ENCODE results near the gene COPZ1. TPM values are rescaled to one million over a fixed set of nuclear protein-coding genes. Genes with fewer than 3 reads are reported as not detected.

The COPZ1 gene
- polyA plus RNA-seq, 2 donors = 48.8 to 85.0 TPM

DNA sequence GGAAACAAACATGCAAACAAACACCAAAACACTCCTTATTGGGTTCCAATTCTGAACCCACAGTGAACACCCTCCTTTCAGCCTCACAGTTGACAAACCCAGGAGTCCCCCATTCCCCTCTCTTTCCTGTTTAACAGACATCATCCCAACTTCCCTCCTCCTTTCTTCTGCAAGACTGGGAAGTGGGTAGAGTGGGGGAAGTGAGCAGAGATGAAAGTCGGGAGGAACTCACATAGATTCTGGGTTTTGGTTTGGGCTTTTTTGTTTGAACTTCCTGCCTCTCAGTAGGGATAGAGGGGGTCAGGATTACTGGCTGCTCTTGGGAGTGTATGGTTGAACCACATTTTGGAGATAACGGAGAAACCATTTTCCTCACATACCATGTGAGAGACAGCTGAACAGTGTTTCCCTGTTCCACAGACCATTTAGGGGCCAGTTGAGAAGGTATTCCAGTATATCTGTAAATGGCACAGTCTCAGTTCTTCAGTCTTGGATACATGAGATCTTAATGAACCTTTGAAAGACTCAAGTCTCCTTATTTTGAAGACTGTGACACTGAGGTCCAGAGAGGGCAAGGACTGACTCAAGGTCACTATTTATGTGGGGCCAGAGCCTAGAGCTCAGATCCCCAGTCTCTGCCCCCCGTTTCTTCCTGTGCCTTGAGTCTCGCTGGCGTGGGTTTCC is 43.2 kb downstream of the COPZ1 start:
- H3K27ac ChIP-seq (ENCODE audit: low read depth in 2 of 2, low read length in 1 of 2) = peak overlapping the region in 1 of 2 donors; percentile 39
- peaks cover 0 to 14% of the 10 kb centered on the region in 2 donors for H3K36me3 ChIP-seq (ENCODE audit: control insufficient read depth in 2 of 2, insufficient read depth in 2 of 2, low read length in 1 of 2)
- no peaks in the 10 kb centered on the region for H3K9me3 ChIP-seq (ENCODE audit: control insufficient read depth in 2 of 2, insufficient read depth in 1 of 2, low read depth in 1 of 2, low read length in 1 of 2)
- H3K4me1 ChIP-seq (ENCODE audit: control insufficient read depth in 2 of 2, insufficient read depth in 2 of 2, low read length in 1 of 2) = peaks cover 4 to 10% of the 10 kb centered on the region in 2 donors
- no peaks in the 10 kb centered on the region for H3K27me3 ChIP-seq (ENCODE audit: control insufficient read depth in 1 of 2, insufficient read depth in 2 of 2, low read length in 2 of 2)
- no peak overlapping the region for H3K4me3 ChIP-seq (ENCODE audit: low read depth in 1 of 2, low read length in 2 of 2)
- 25 to 26% methylated on average over 5 of the region's 5 CpGs for WGBS, 2 donors

DNA sequence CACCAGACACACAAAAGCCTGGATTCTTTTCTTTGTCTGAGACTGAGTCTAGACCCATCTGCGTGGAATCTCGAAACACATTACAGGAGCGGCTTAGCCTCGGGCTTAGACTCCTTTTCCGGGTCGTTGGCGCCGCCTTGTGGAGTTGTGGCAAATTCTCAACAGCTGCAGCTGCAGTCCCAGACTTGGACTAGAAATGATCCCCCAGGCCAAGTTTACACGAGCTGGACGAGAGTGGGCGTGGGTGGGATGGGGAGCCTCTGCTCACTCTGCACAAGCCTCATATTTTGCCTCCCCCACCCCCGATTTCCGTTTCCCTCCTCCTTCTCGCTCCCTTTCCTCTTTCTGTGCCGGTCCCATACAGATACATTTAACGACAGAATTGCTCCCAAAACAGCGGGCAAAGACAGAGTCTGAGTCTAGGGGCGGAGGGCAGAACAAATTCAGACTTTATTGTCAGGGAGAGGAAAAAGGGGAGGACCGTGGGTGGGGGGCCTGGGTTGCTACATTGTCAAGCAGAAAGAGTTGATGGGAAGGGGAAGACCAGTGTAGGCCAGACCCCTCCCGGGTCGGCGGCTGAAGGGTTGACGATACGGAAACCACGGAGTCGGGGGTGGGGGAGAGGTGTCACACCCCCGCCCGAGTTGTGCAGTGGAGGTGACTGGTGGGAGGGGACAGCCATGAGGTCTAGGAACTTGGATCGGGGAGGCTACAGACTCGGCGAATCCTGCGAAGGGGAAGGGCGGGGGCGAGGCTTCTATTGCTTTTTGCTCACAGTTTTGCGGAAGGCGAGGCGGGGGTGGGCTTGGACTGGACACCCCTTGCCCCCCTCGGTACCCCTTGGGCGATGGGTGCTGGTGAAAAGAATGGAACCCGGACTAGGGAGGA is 44.0 kb downstream of the COPZ1 start:
- no peak overlapping the region for H3K4me3 ChIP-seq (ENCODE audit: low read depth in 1 of 2, low read length in 2 of 2)
- H3K9me3 ChIP-seq (ENCODE audit: control insufficient read depth in 2 of 2, insufficient read depth in 1 of 2, low read depth in 1 of 2, low read length in 1 of 2) = no peaks in the 10 kb centered on the region
- H3K27ac ChIP-seq (ENCODE audit: low read depth in 2 of 2, low read length in 1 of 2) = peak overlapping the region in 1 of 2 donors; percentile 39
- H3K27me3 ChIP-seq (ENCODE audit: control insufficient read depth in 1 of 2, insufficient read depth in 2 of 2, low read length in 2 of 2) = no peaks in the 10 kb centered on the region
- H3K4me1 ChIP-seq (ENCODE audit: control insufficient read depth in 2 of 2, insufficient read depth in 2 of 2, low read length in 1 of 2) = peaks cover 4 to 13% of the 10 kb centered on the region in 2 donors
- peaks cover 0 to 17% of the 10 kb centered on the region in 2 donors for H3K36me3 ChIP-seq (ENCODE audit: control insufficient read depth in 2 of 2, insufficient read depth in 2 of 2, low read length in 1 of 2)
- 29 to 34% methylated on average over 40 of the region's 40 CpGs for WGBS, 2 donors

DNA sequence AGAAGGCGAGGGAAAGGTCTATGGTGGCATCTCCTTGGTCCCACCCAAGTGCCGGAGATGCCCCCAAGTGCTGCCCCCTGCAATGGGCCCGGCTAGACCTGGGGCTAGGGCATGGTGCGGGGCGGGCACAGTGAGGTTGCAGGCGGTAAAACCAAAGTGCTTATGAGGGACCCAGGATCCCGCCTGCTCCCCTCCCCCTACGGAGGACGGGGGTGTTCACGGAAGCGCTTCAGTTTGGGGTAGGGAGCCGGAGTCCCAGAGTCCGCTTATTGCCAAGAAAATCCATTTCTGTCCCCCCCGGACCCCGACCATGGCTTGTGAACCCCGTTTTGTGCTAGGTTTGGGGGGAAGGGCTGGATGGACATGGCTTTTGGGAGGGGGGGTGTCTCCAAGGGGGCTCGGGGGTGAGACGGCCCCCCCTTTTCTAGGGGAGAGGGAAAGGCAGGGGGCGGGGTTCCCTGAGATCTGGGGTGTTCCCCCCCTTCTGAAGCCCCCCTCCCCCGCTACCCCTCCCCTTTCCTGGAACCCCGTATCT is 44.7 kb downstream of the COPZ1 start:
- WGBS, 2 donors = 47 to 58% methylated on average over 18 to 21 of the region's 21 CpGs
- Histone ChIP-seq H3K27me3 (ENCODE audit: control insufficient read depth in 1 of 2, insufficient read depth in 2 of 2, low read length in 2 of 2) (no peaks in the 10 kb centered on the region), H3K36me3 (ENCODE audit: control insufficient read depth in 2 of 2, insufficient read depth in 2 of 2, low read length in 1 of 2) (peaks cover 0 to 17% of the 10 kb centered on the region in 2 donors), H3K27ac (ENCODE audit: low read depth in 2 of 2, low read length in 1 of 2) (peak overlapping the region in 1 of 2 donors; percentile 35), H3K4me1 (ENCODE audit: control insufficient read depth in 2 of 2, insufficient read depth in 2 of 2, low read length in 1 of 2) (peaks cover 4 to 20% of the 10 kb centered on the region in 2 donors), H3K4me3 (ENCODE audit: low read depth in 1 of 2, low read length in 2 of 2) (peak overlapping the region in 1 of 2 donors; percentile 13), H3K9me3 (ENCODE audit: control insufficient read depth in 2 of 2, insufficient read depth in 1 of 2, low read depth in 1 of 2, low read length in 1 of 2) (no peaks in the 10 kb centered on the region)

DNA sequence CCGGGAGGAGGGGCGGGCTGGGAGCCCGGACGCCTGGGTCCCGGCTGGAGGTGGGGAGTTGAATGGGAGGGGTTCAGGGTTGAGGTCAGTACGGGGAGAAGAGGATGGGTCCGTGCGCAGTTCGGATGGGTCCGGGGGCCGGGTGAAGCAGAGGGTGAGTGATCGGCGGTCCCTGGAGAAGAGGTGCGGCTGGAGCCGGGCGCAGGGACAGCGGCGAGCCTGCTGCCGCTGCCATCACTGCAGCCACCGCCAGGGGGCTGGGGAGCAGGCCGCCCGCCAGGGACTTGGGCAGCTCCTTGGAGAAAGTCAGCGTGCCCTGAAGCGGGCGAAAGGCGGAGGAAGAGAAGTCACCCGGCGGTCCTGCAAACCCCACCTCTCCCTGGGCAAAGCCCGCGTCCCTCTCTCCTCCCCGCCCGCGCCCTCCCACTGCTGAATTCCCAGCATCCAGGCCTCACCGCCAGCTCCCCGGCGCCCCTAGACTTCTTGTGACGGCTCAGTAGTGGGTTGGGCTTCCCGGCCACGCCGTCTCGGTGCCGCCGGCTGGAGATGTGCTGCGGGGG is 45.3 kb downstream of the COPZ1 start:
- Histone ChIP-seq H3K9me3 (ENCODE audit: control insufficient read depth in 2 of 2, insufficient read depth in 1 of 2, low read depth in 1 of 2, low read length in 1 of 2) (no peaks in the 10 kb centered on the region), H3K4me1 (ENCODE audit: control insufficient read depth in 2 of 2, insufficient read depth in 2 of 2, low read length in 1 of 2) (peaks cover 4 to 22% of the 10 kb centered on the region in 2 donors), H3K27me3 (ENCODE audit: control insufficient read depth in 1 of 2, insufficient read depth in 2 of 2, low read length in 2 of 2) (no peaks in the 10 kb centered on the region), H3K4me3 (ENCODE audit: low read depth in 1 of 2, low read length in 2 of 2) (peak overlapping the region in 1 of 2 donors; percentile 13), H3K27ac (ENCODE audit: low read depth in 2 of 2, low read length in 1 of 2) (peak overlapping the region in 1 of 2 donors; percentile 4), H3K36me3 (ENCODE audit: control insufficient read depth in 2 of 2, insufficient read depth in 2 of 2, low read length in 1 of 2) (peaks cover 0 to 17% of the 10 kb centered on the region in 2 donors)
- 27 to 31% methylated on average over 43 to 44 of the region's 44 CpGs for WGBS, 2 donors

DNA sequence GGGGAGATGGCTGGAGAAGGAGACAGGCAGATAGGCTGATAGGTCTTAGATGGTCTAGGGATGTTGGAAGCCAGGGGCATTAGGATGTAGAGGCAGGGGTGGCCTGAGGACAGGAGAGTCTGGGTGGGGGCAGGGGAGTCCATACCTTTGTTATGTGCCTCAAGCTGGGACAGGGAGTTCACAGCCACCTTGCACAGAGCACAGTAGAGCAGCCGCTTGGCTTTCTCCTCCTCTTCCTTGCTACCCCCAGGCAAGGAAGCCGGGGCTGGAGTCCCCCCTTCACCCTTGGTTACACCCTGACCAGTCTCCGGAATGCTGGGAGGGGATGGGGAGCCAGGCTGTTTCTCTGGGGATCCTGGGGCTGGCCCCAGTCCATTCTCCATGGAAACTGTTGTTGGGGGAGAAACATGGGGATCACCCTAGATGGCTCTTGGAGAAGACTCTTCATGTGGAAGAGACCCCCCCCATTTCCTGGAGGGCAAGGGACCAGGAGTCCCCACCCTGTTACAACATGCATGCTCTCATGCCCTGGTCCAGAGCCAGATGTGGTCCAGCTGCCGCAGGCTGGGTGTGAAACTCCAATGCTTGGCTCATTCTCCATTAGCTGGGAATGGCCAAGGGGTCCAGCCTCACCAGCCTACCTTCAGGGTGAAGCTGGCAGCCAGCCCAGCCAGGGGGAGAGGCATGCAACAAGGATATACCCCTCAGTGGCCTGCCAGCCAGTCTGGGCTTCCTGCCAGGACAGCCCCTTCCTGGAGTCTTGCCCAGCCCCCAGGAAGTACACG is 46.6 kb downstream of the COPZ1 start:
- peak overlapping the region; percentile 50 to 81 for H3K27ac ChIP-seq (ENCODE audit: low read depth in 2 of 2, low read length in 1 of 2)
- H3K9me3 ChIP-seq (ENCODE audit: control insufficient read depth in 2 of 2, insufficient read depth in 1 of 2, low read depth in 1 of 2, low read length in 1 of 2) = no peaks in the 10 kb centered on the region
- H3K4me1 ChIP-seq (ENCODE audit: control insufficient read depth in 2 of 2, insufficient read depth in 2 of 2, low read length in 1 of 2) = peaks cover 4 to 22% of the 10 kb centered on the region in 2 donors
- no peak overlapping the region for H3K4me3 ChIP-seq (ENCODE audit: low read depth in 1 of 2, low read length in 2 of 2)
- no peaks in the 10 kb centered on the region for H3K27me3 ChIP-seq (ENCODE audit: control insufficient read depth in 1 of 2, insufficient read depth in 2 of 2, low read length in 2 of 2)
- peaks cover 0 to 17% of the 10 kb centered on the region in 2 donors for H3K36me3 ChIP-seq (ENCODE audit: control insufficient read depth in 2 of 2, insufficient read depth in 2 of 2, low read length in 1 of 2)
- 32 to 56% methylated on average over 5 of the region's 5 CpGs for WGBS, 2 donors

DNA sequence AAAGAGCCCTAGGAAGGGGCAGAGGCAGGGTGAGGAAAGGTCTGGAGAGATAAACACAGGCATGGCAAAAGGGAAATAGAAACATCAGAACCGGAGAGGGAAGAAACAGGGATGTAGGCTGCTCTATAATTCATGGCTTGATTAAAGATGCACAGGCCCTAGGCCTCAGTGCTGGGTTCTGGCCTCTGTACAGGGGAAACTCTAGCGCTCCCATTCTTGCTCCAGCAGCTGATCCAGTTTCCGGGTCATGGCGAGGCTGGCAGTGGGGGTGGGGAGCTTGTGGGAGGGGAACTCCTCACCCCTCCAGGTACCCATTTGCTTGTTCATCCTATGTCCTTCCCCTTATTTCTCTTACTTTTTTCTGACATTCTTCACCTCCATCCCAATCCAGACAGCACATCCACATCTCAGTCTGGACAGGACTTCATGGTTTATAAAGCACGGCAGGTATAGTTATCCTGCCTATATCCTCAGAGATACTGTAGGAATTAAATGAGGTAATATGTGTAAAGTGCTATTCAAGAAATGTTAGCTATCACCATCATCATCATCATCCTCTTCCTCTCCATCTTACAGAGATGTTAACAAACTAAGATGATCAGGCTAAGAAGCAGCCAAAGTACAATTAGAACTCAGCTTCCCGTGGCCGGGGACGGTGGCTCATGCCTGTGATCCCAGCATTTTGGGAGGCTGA is 47.3 kb downstream of the COPZ1 start:
- H3K4me3 ChIP-seq (ENCODE audit: low read depth in 1 of 2, low read length in 2 of 2) = no peak overlapping the region
- WGBS, 2 donors = 48 to 52% methylated on average over 8 of the region's 8 CpGs
- peaks cover 4 to 22% of the 10 kb centered on the region in 2 donors for H3K4me1 ChIP-seq (ENCODE audit: control insufficient read depth in 2 of 2, insufficient read depth in 2 of 2, low read length in 1 of 2)
- peaks cover 0 to 18% of the 10 kb centered on the region in 2 donors for H3K36me3 ChIP-seq (ENCODE audit: control insufficient read depth in 2 of 2, insufficient read depth in 2 of 2, low read length in 1 of 2)
- peak overlapping the region; percentile 23 to 81 for H3K27ac ChIP-seq (ENCODE audit: low read depth in 2 of 2, low read length in 1 of 2)
- no peaks in the 10 kb centered on the region for H3K9me3 ChIP-seq (ENCODE audit: control insufficient read depth in 2 of 2, insufficient read depth in 1 of 2, low read depth in 1 of 2, low read length in 1 of 2)
- no peaks in the 10 kb centered on the region for H3K27me3 ChIP-seq (ENCODE audit: control insufficient read depth in 1 of 2, insufficient read depth in 2 of 2, low read length in 2 of 2)

DNA sequence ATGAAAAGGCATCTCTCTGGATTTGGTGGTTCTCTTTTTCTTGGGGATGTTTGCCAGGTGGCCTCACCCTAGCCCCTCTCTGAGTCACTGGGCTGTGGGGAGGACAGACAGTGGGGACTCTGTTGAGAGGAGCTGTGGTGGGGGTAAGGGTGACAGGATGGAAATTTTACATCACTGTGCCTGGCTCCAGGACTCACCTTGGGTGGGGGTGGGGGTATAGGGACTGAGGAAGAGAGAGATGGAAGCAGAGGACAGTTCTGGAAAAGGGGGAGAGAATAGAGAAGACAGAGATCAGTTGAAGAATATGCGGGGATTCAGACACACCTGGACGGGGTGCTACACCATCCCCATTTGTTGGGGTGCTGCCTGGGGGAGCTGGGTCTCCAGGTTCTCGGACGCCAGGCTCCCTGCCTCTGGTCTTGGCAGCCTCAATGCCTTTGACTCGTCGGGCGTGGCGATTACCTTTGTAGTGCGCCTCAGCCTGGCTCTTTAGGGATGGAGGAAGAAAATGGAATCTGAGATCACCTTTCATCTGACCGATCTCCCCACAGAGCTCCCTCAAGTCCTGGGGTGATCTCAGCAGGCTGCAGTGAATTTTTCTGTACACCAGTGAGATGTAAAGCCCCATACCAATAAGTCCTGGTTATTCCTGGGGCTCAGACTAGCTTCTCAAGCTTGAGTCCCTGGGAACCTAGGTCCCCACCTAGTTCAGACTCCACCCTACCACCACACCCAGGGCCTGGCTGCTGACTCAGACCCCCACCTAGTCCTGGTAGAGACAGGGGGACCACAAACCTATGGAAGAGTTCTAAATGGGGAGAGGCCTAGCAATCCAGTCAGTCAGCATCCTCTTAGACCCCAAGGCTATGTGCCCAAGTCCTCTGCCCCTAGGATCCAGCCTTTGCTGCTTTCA is 49.0 kb downstream of the COPZ1 start:
- peak overlapping the region; percentile 77 to 95 for H3K27ac ChIP-seq (ENCODE audit: low read depth in 2 of 2, low read length in 1 of 2)
- 64 to 83% methylated on average over 8 to 10 of the region's 10 CpGs for WGBS, 2 donors
- no peaks in the 10 kb centered on the region for H3K27me3 ChIP-seq (ENCODE audit: control insufficient read depth in 1 of 2, insufficient read depth in 2 of 2, low read length in 2 of 2)
- peaks cover 4 to 22% of the 10 kb centered on the region in 2 donors for H3K4me1 ChIP-seq (ENCODE audit: control insufficient read depth in 2 of 2, insufficient read depth in 2 of 2, low read length in 1 of 2)
- peaks cover 0 to 24% of the 10 kb centered on the region in 2 donors for H3K36me3 ChIP-seq (ENCODE audit: control insufficient read depth in 2 of 2, insufficient read depth in 2 of 2, low read length in 1 of 2)
- no peak overlapping the region for H3K4me3 ChIP-seq (ENCODE audit: low read depth in 1 of 2, low read length in 2 of 2)
- H3K9me3 ChIP-seq (ENCODE audit: control insufficient read depth in 2 of 2, insufficient read depth in 1 of 2, low read depth in 1 of 2, low read length in 1 of 2) = no peaks in the 10 kb centered on the region

Measured in esophagus (tissue), 2 donors.